Measurements from ENCODE around the gene CAST. TPM values are rescaled to one million over a fixed set of nuclear protein-coding genes. Genes with fewer than 3 reads are reported as not detected.

Gene CAST
- total RNA-seq, 4 donors from 2014 or later: 321 to 971 (median 445) TPM

DNA sequence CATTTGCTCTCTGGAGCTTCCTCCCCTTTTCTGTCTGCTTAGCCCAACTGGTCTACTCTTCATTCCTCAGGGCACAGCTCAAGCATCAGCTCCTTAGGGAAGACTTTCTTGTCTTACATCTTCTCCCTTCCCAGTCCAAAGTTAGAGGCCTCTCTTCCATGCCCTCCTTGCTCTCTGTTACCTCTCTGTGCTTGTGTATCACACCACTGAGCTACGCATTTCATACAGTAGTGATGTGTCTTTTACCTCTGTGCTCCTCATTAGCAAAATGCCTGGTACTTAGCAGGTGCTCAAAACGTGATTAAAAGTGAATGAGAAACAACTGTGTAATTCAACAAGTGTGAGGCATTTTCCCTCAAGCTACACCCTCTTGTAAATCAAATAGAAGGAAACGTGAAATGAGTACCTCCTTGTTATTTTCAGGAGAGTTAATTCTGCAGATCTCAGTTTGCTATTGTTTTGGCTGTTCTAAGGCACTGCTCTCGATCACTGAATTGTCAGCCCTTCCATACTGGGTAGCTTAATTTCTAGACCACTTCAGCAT lies 106.6 kb downstream of the CAST start:
- H3K4me3 ChIP-seq: no peak overlapping the region
- intact Hi-C loops (cut with DNase I; ENCODE audit: low total_unique reads): no loop called here
- no peaks in the 10 kb centered on the region for H3K27me3 ChIP-seq

DNA sequence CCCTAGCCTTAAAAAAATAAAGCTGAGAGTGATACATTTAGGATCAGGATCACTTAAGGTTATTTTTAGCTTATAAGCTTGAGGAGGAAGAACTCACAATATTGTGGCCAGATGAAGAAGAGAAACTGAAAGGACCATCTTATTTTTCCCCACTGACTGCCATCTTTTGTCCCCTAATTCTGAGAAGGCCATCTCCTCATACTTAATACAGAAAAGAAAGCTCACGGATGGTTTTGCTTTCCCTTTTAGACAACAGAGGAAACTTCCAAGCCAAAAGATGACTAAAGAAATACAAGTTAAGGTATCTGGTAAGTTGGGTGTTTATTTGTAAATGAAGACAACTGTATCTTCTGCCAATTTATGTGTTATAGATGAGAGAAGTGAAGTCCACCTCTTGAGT lies 109.2 kb downstream of the CAST start:
- intact Hi-C loops (cut with DNase I; ENCODE audit: low total_unique reads) (no loop called here), in situ Hi-C loops (cut with MboI; ENCODE audit: low sequenced_read_pairs in 4 of 4) (loop anchor here in 1 of 4 donors (25.0 kb wide), 1 partner anchor 391 kb away; no protein-coding TSS in a partner anchor)
- no peak for ATAC-seq
- Histone ChIP-seq H3K4me1 (no peaks in the 10 kb centered on the region), H3K4me3 (no peak overlapping the region), H3K27me3 (no peaks in the 10 kb centered on the region), H3K27ac (no peak overlapping the region), H3K36me3 (peaks cover 15 to 98% of the 10 kb centered on the region in 2 donors), H3K9me3 (no peaks in the 10 kb centered on the region)
- TF ChIP-seq, protein P1, sequence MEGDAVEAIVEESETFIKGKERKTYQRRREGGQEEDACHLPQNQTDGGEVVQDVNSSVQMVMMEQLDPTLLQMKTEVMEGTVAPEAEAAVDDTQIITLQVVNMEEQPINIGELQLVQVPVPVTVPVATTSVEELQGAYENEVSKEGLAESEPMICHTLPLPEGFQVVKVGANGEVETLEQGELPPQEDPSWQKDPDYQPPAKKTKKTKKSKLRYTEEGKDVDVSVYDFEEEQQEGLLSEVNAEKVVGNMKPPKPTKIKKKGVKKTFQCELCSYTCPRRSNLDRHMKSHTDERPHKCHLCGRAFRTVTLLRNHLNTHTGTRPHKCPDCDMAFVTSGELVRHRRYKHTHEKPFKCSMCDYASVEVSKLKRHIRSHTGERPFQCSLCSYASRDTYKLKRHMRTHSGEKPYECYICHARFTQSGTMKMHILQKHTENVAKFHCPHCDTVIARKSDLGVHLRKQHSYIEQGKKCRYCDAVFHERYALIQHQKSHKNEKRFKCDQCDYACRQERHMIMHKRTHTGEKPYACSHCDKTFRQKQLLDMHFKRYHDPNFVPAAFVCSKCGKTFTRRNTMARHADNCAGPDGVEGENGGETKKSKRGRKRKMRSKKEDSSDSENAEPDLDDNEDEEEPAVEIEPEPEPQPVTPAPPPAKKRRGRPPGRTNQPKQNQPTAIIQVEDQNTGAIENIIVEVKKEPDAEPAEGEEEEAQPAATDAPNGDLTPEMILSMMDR (IDR thresholded peaks at IDR 0.05 in 4 of 5, conservative IDR thresholded peaks at IDR 0.05 in 1 of 5): no peak
- TF ChIP-seq POLR2A (IDR thresholded peaks at IDR 0.05): no peak
- no peak for DNase-seq

More for the DNA sequence above, 106.6 kb downstream of the CAST start:
- TF ChIP-seq, protein P1 (IDR thresholded peaks at IDR 0.05 in 4 of 5, conservative IDR thresholded peaks at IDR 0.05 in 1 of 5): no peak
- ATAC-seq (no peak), DNase-seq (no peak)
- Histone ChIP-seq H3K9me3 (no peaks in the 10 kb centered on the region), H3K36me3 (peaks cover 20 to 100% of the 10 kb centered on the region in 2 donors), H3K4me1 (no peaks in the 10 kb centered on the region), H3K27ac (no peak overlapping the region)
- in situ Hi-C loops (cut with MboI; ENCODE audit: low sequenced_read_pairs in 4 of 4): loop anchor here in 1 of 4 donors (25.0 kb wide), 1 partner anchor 394 kb away; no protein-coding TSS in a partner anchor

DNA sequence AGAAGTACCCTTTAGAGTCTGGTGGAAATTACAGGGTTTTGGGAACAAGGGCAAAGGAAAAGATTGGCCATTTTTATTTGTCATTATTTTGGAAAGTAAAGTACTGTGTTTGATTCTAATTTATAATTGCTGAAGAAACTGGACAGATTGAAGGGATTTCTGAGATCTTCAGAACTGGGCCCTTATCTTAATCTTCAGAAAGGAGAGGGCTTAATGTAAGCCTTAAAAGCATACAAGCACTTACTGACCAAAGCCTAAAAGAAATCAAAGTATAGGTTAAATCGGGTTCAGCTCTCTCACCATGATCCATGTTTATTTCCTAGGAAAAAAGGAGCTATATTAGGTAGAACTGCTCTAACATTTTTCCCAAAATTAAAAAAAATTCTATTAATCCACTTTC lies 109.9 kb downstream of the CAST start:
- no peak overlapping the region for H3K4me3 ChIP-seq
- peaks cover 15 to 97% of the 10 kb centered on the region in 2 donors for H3K36me3 ChIP-seq
- H3K27me3 ChIP-seq: no peaks in the 10 kb centered on the region
- TF ChIP-seq POLR2A (IDR thresholded peaks at IDR 0.05): no peak
- TF ChIP-seq, protein P1 (IDR thresholded peaks at IDR 0.05 in 4 of 5, conservative IDR thresholded peaks at IDR 0.05 in 1 of 5): no peak
- H3K9me3 ChIP-seq: no peaks in the 10 kb centered on the region
- ATAC-seq: no peak
- no peaks in the 10 kb centered on the region for H3K4me1 ChIP-seq
- intact Hi-C loops (cut with DNase I; ENCODE audit: low total_unique reads): no loop called here
- in situ Hi-C loops (cut with MboI; ENCODE audit: low sequenced_read_pairs in 4 of 4): loop anchor here in 1 of 4 donors (25.0 kb wide), 1 partner anchor 390 kb away; no protein-coding TSS in a partner anchor
- no peak overlapping the region for H3K27ac ChIP-seq
- no peak for DNase-seq

DNA sequence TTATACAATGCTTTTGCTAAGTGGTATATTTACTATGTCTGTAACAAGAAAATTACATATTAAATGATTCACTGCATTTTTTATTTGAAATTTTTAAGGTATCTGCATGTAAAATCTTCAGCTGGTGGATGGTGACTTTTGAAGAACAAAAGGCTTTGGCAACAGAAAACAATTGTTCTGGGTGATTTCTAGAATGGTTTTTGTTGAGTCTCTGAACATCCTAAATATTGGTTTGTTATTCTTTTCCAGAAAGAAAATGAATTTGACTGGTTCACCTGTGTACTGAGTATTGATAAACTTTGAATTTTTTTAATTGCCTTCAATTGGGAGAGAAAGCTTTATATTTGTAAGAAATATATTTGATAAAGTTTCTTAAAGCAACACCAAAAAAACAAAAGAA lies 110.4 kb downstream of the CAST start:
- no peaks in the 10 kb centered on the region for H3K4me1 ChIP-seq
- DNase-seq: no peak
- H3K36me3 ChIP-seq: peaks cover 11 to 97% of the 10 kb centered on the region in 2 donors
- no peak for ATAC-seq
- H3K27me3 ChIP-seq: no peaks in the 10 kb centered on the region
- no peak overlapping the region for H3K4me3 ChIP-seq
- in situ Hi-C loops (cut with MboI; ENCODE audit: low sequenced_read_pairs in 4 of 4) (loop anchor here in 1 of 4 donors (25.0 kb wide), 1 partner anchor 390 kb away; no protein-coding TSS in a partner anchor), intact Hi-C loops (cut with DNase I; ENCODE audit: low total_unique reads) (no loop called here)
- H3K27ac ChIP-seq: no peak overlapping the region
- no peaks in the 10 kb centered on the region for H3K9me3 ChIP-seq
- TF ChIP-seq, protein P1 (IDR thresholded peaks at IDR 0.05 in 4 of 5, conservative IDR thresholded peaks at IDR 0.05 in 1 of 5): no peak
- TF ChIP-seq POLR2A (IDR thresholded peaks at IDR 0.05): no peak

Data from gastrocnemius medialis (tissue), 4 donors.